ENCODE results near the gene ETFA. TPM values are rescaled to one million over a fixed set of nuclear protein-coding genes. Genes with fewer than 3 reads are reported as not detected.
A peak's percentile ranks its signal among the peaks of the same experiment; 100 is the strongest.

ETFA gene
- total RNA-seq, 1 donor from 2014 or later: 511 TPM

DNA sequence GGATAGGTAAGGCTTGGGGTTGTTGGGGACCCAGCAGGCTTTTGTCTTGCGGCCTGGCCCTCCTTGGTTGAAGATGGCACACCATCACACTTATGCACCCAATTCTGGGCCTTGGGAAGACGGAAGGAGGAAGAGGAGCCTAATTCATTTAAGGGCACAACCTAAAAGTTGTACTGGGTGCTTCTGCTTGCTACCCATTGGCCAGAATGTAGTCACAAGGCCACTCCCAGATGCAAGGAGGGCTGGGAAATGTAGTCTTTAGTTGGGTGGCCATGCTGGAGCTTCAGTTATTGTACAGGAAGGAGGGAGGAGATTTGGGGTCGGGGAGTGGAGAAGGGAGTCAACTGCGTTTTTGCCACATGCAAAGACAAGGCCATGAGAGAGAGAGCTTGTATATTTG is 142.3 kb downstream of the ETFA start:
- TF ChIP-seq, protein P1, sequence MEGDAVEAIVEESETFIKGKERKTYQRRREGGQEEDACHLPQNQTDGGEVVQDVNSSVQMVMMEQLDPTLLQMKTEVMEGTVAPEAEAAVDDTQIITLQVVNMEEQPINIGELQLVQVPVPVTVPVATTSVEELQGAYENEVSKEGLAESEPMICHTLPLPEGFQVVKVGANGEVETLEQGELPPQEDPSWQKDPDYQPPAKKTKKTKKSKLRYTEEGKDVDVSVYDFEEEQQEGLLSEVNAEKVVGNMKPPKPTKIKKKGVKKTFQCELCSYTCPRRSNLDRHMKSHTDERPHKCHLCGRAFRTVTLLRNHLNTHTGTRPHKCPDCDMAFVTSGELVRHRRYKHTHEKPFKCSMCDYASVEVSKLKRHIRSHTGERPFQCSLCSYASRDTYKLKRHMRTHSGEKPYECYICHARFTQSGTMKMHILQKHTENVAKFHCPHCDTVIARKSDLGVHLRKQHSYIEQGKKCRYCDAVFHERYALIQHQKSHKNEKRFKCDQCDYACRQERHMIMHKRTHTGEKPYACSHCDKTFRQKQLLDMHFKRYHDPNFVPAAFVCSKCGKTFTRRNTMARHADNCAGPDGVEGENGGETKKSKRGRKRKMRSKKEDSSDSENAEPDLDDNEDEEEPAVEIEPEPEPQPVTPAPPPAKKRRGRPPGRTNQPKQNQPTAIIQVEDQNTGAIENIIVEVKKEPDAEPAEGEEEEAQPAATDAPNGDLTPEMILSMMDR (IDR thresholded peaks at IDR 0.05; ENCODE audit: borderline replicate concordance): no peak
- Histone ChIP-seq H3K27me3 (ENCODE audit: low read depth) (no peaks in the 10 kb centered on the region), H3K4me1 (peaks cover 29% of the 10 kb centered on the region), H3K9me3 (replicated peaks) (no peaks in the 10 kb centered on the region), H3K36me3 (no peaks in the 10 kb centered on the region), H3K4me3 (no peak overlapping the region), H3K27ac (replicated peaks) (peak overlapping the region; percentile 68)
- intact Hi-C loops (cut with micrococcal nuclease): no loop called here
- DNase-seq: no peak

DNA sequence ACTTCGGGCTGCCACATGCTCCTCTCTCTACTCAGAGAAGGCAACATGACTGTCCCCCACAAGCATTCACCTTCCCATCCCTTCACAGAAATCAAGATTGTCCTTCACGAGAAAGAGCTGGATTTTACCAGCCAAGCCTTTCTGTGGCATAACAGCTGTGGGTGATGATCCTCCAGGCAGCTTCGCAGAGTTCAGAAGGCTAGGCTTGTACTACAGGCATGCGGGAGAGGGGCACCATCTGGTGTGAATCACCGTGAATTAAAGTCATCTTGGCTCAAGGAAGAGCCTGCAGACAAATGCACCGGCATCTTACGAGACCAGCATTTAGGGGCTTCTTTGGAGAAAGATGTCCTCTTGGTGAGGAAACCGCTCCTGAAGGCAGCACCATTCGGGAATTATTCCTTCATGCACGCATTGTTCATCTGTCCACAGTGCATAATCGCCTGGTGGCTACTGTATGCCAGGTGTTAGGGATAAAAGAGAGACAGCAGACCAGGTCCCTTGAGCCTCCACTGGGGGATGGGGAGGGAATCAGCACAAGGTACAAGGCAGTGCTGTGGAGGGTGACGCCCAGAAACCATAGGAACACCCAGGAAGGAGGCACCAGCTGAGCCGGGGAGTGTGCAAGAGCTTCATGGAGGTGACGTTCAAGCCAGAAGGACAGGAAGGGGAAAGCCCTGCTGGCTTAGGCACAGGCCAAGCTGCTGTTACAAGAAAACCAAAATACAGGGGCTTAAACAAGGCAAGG is 142.9 kb downstream of the ETFA start:
- H3K4me1 ChIP-seq: peaks cover 34% of the 10 kb centered on the region
- no peak overlapping the region for H3K4me3 ChIP-seq
- no peaks in the 10 kb centered on the region for H3K36me3 ChIP-seq
- no peaks in the 10 kb centered on the region for H3K9me3 ChIP-seq (replicated peaks)
- intact Hi-C loops (cut with micrococcal nuclease): no loop called here
- TF ChIP-seq, protein P1 (IDR thresholded peaks at IDR 0.05; ENCODE audit: borderline replicate concordance): no peak
- no peak for DNase-seq
- H3K27me3 ChIP-seq (ENCODE audit: low read depth): no peaks in the 10 kb centered on the region
- no peak overlapping the region for H3K27ac ChIP-seq (replicated peaks)

DNA sequence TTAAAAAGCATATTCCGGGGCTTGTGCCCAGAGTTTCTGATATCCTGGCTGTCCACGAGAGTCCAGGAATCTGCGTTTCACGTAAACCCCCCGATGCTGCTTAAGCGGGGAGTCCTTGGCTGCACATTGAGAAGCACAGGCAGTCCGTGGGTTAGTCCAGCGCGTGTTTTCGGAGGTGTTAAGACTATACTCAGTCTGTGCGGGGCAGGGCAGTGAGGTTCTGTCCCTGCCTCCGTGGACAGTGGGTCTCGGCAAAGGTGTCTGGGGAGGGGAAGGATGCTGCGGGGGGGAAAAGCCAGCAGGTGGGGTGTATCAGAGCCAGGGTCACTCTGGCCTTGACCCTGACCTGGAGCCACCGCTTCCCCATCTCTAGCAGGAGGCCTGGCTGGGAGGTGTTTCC is 145.3 kb downstream of the ETFA start:
- H3K4me1 ChIP-seq: peaks cover 37% of the 10 kb centered on the region
- intact Hi-C loops (cut with micrococcal nuclease): no loop called here
- no peaks in the 10 kb centered on the region for H3K9me3 ChIP-seq (replicated peaks)
- H3K4me3 ChIP-seq: no peak overlapping the region
- TF ChIP-seq, protein P1 (IDR thresholded peaks at IDR 0.05; ENCODE audit: borderline replicate concordance): no peak
- H3K27me3 ChIP-seq (ENCODE audit: low read depth): no peaks in the 10 kb centered on the region
- H3K27ac ChIP-seq (replicated peaks): no peak overlapping the region
- H3K36me3 ChIP-seq: no peaks in the 10 kb centered on the region
- DNase-seq: no peak

Other genes with a start within 250 kb of the ETFA start
- gene ISL2, start 25.3 kb upstream of the ETFA start, total RNA-seq: not detected

Data from left ventricle myocardium inferior (tissue), 1 donor.